HCT116 (cell line): ENCODE results near the gene FCER1G. TPM values are rescaled to one million over a fixed set of nuclear protein-coding genes. Genes with fewer than 3 reads are reported as not detected.

ENCODE experiments used
- ATAC-seq: fragments of 200-7000 bp; cut with Tn5 transposase; 2 replicates; pipeline ENCODE4 v1.9.1; 2020; ENCODE audit warnings: mild to moderate bottlenecking, moderate library complexity
- BruUV-seq: library from RNA; stranded (reverse); fragments of 400-500 nt; replicated peaks from 2 replicates; lab custom pipeline; 2021; lab: Mats Ljungman, UMichigan
- CTCF ChIA-PET: fragments of 300-600 bp; sonication (Branson Sonifier 250); formaldehyde crosslinking; loops from one replicate; lab custom pipeline; 2021; ENCODE audit warnings: antibody characterized with exemption; lab: Charles Lee
- POLR2A ChIA-PET: fragments of 300-600, 350-600 bp; sonication (Branson Sonifier 250); formaldehyde crosslinking; loops from one replicate; lab custom pipeline; 2021; ENCODE audit warnings: antibody characterized with exemption; lab: Charles Lee
- RAD21 ChIA-PET, 2 experiments: fragments of 300-600 bp; sonication (Branson Sonifier 250); formaldehyde crosslinking; loops; one replicate each; lab custom pipeline; 2023; ENCODE audit warnings: low total read pairs in 2 of 2; ENCODE audit not compliant: uncharacterized antibody in 2 of 2, unreplicated experiment in 2 of 2, low non-redundant PET in 1 of 2; lab: Charles Lee
- DNase-seq: peaks from one replicate; pipeline ENCODE4 v3.0.0-alpha.2; 2010; ENCODE audit warnings: low read depth, low spot score
- H2AFZ ChIP-seq: fragments of 200-600 bp; shearing (Covaris generic), sonication (generic); 2 replicates; pipeline ENCODE4 v1.6.1; 2017; ENCODE audit warnings: low read depth, mixed run types, mixed read lengths, antibody characterized with exemption, low read length; ENCODE audit not compliant: poor library complexity, severe bottlenecking
- H3K27ac ChIP-seq: 2 replicates; pipeline ENCODE4 v1.5.1; 2012; ENCODE audit warnings: low read depth, low read length
- H3K27me3 ChIP-seq: fragments of 200-600 bp; sonication (generic); 2 replicates; pipeline ENCODE4 v1.6.1; 2016; ENCODE audit warnings: mixed run types, low read length, mixed read lengths; ENCODE audit not compliant: insufficient read depth
- H3K36me3 ChIP-seq, 2 experiments: fragments of 200-500 bp in 1 of 2; fragments of 200-600 bp in 1 of 2; sonication (Bioruptor generic) in 1 of 2; sonication (generic) in 1 of 2; 2 replicates each; pipeline versions ENCODE4 v1.5.1 to v1.6.1; 2014 to 2016; ENCODE audit warnings: low read length in 2 of 2, inconsistent platforms in 1 of 2, mixed read lengths in 1 of 2, mixed run types in 1 of 2; ENCODE audit not compliant: insufficient read depth in 2 of 2, control insufficient read depth in 1 of 2
- H3K4me1 ChIP-seq, 2 experiments: fragments of 200-600 bp in 1 of 2; sonication (generic) in 1 of 2; 2 replicates each; pipeline versions ENCODE4 v1.5.1 to v1.6.1; 2012 to 2017; ENCODE audit warnings: low read length in 2 of 2, inconsistent platforms in 1 of 2, mild to moderate bottlenecking in 1 of 2, mixed read lengths in 1 of 2, mixed run types in 1 of 2, moderate library complexity in 1 of 2; ENCODE audit not compliant: insufficient read depth in 2 of 2, control insufficient read depth in 1 of 2
- H3K4me2 ChIP-seq: fragments of 200-600 bp; sonication (generic); 2 replicates; pipeline ENCODE4 v1.6.1; 2017; ENCODE audit warnings: mixed run types, low read length, mixed read lengths
- H3K4me3 ChIP-seq, 2 experiments: fragments of 200-600 bp in 1 of 2; sonication (generic) in 1 of 2; replicated peaks in 1 of 2; 2 replicates each; pipeline ENCODE4 v1.5.1; 2011 to 2016; ENCODE audit warnings: low read length in 2 of 2, control low read depth in 1 of 2, low read depth in 1 of 2, mild to moderate bottlenecking in 1 of 2, mixed read lengths in 1 of 2, mixed run types in 1 of 2
- H3K79me2 ChIP-seq: fragments of 200-600 bp; sonication (generic); 2 replicates; pipeline ENCODE4 v1.6.1; 2017; ENCODE audit warnings: mild to moderate bottlenecking, mixed run types, low read length, moderate library complexity, mixed read lengths; ENCODE audit not compliant: insufficient read depth
- H3K9ac ChIP-seq: fragments of 200-600 bp; sonication (generic); 2 replicates; pipeline ENCODE4 v1.6.1; 2016; ENCODE audit warnings: low read length, mixed read lengths
- H3K9me2 ChIP-seq: fragments of 200-600 bp; sonication (generic), shearing (Covaris generic); 2 replicates; pipeline ENCODE4 v1.6.1; 2017; ENCODE audit warnings: mixed run types, mild to moderate bottlenecking, moderate library complexity; ENCODE audit not compliant: insufficient read depth
- H3K9me3 ChIP-seq, 2 experiments: fragments of 200-500 bp in 1 of 2; fragments of 200-600 bp in 1 of 2; sonication (Bioruptor generic) in 1 of 2; sonication (generic) in 1 of 2; 2 replicates each; pipeline ENCODE4 v1.6.1; 2014 to 2017; ENCODE audit warnings: low read length in 2 of 2, mixed read lengths in 2 of 2, inconsistent platforms in 1 of 2, low read depth in 1 of 2, mild to moderate bottlenecking in 1 of 2, mixed run types in 1 of 2, moderate library complexity in 1 of 2; ENCODE audit not compliant: control insufficient read depth in 1 of 2, insufficient read depth in 1 of 2
- H4K20me1 ChIP-seq: fragments of 200-600 bp; sonication (generic), shearing (Covaris generic); 2 replicates; pipeline ENCODE4 v1.6.1; 2017; ENCODE audit warnings: mixed run types, mild to moderate bottlenecking, moderate library complexity; ENCODE audit not compliant: insufficient read depth
- ATF3 ChIP-seq: IDR thresholded peaks from 2 replicates; pipeline ENCODE4 v1.6.1; 2012
- CEBPB ChIP-seq: IDR thresholded peaks from 2 replicates; pipeline ENCODE4 v1.6.1; 2012; ENCODE audit warnings: low read depth
- EZH2phosphoT487 ChIP-seq: fragments of 200-600 bp; IDR thresholded peaks from 2 replicates; pipeline ENCODE4 v1.6.1; 2018; ENCODE audit warnings: antibody characterized with exemption, borderline replicate concordance
- FOSL1 ChIP-seq: IDR thresholded peaks from 2 replicates; pipeline ENCODE4 v1.6.1; 2012; ENCODE audit warnings: low read depth
- JUND ChIP-seq: IDR thresholded peaks from 2 replicates; pipeline ENCODE4 v1.6.1; 2012
- POLR2A ChIP-seq: IDR thresholded peaks from 2 replicates; pipeline ENCODE4 v1.7.0; 2011; ENCODE audit warnings: borderline replicate concordance; ENCODE audit not compliant: insufficient read depth, insufficient read length; ENCODE audit errors: extremely low read depth
- RAD21 ChIP-seq: IDR thresholded peaks from 2 replicates; pipeline ENCODE4 v1.6.1; 2012; ENCODE audit warnings: low read depth, mild to moderate bottlenecking
- SP1 ChIP-seq: IDR thresholded peaks from 2 replicates; pipeline ENCODE4 v1.6.1; 2012; ENCODE audit warnings: low read depth
- SRF ChIP-seq: IDR thresholded peaks from 2 replicates; pipeline ENCODE4 v1.6.1; 2012; ENCODE audit warnings: low read depth
- intact Hi-C: fragments of 100-400 bp; cut with micrococcal nuclease; formaldehyde crosslinking; loops from 2 replicates; pipeline ENCODE4 v1.10.0; 2022
- total RNA-seq: library from RNA; stranded (reverse); gene quantifications from one replicate; pipeline ENCODE4 v1.2.1, GENCODE V29; 2021; ENCODE audit not compliant: unreplicated experiment

Gene FCER1G
- total RNA-seq, 1 experiment from 2014 or later, result 0.86 TPM

- TF ChIP-seq RAD21 (no peak), POLR2A (peak; percentile 43), CEBPB (no peak), SRF (no peak), SP1 (no peak), ATF3 (no peak)
Measured at GRCh38 chr1:161165742-161166668, 49.1 kb upstream of the FCER1G start, which contains the start of gene PPOX (continued).

- no peak for TF ChIP-seq ATF3
- no peak for TF ChIP-seq FOSL1
- TF ChIP-seq JUND, result no peak
- TF ChIP-seq EZH2phosphoT487, result no peak
- TF ChIP-seq, all 23 proteins: peak for 0
- Histone ChIP-seq H3K9ac (peak overlapping the region; percentile 82), H3K79me2 (no peaks in the 10 kb centered on the region; the same call in 1 of the 2 replicates), H3K4me2 (peak overlapping the region; percentile 87), H3K9me3 (no peaks in the 10 kb centered on the region), H2AFZ (no peak overlapping the region), H3K36me3 (peaks cover 11 to 33% of the 10 kb centered on the region in 2 experiments; a peak in 2 of 4 replicates), H3K27ac (peak overlapping the region; percentile 65), H3K4me3 (peak overlapping the region; percentile 71 to 82), H3K9me2 (no peaks in the 10 kb centered on the region), H4K20me1 (no peaks in the 10 kb centered on the region), H3K27me3 (no peaks in the 10 kb centered on the region), H3K4me1 (peaks cover 3 to 31% of the 10 kb centered on the region in 2 experiments; a peak in 3 of 4 replicates)
- POLR2A ChIA-PET, result interaction anchor here (0.7 to 3.1 kb wide), 14 partner anchors 9 to 215 kb away, joined by 3 to 24 read pairs (median 6); partner anchors contain the start of genes B4GALT3, DEDD, NDUFS2 and NIT1
- intact Hi-C loops, result no loop called here
- CTCF ChIA-PET, result interaction anchor here (0.8 to 2.8 kb wide), 9 partner anchors 10 to 575 kb away, joined by 3 to 10 read pairs (median 7); partner anchors contain the start of genes B4GALT3, DEDD, NDUFS2 and TOMM40L
- BruUV-seq, result TSS peak; percentile 39
- RAD21 ChIA-PET, result no interaction called here
- ATAC-seq (peak; percentile 24), DNase-seq (no peak)
Measured at GRCh38 chr1:161166669-161167548, 48.2 kb upstream of the FCER1G start.
